NCI-H1417 treated with DMSO at 0.1 percent for 48 hours (cell line): Measurements from ENCODE around the gene SCUBE2.
"Not testable (repeated sequence)": the region's sequence is repeated elsewhere in the genome, so short reads cannot be mapped to it uniquely, and the experiment has no call there.

Source experiments
- DNase-seq: peaks from one replicate; lab custom pipeline; 2025; lab: John Stamatoyannopoulos, UW

Gene SCUBE2

GRCh38 chr11:9004183-9004926 lies 87.0 kb downstream of the SCUBE2 start:
- DNase-seq, result no peak

GRCh38 chr11:9003573-9004182 lies 87.7 kb downstream of the SCUBE2 start, which contains the start of gene NRIP3:
Gene NRIP3, minus strand, starts transcription at chr11:9004001. Its CDS starts 66 bp downstream, at chr11:9003935.
- DNase-seq, result no peak

GRCh38 chr11:9002920-9003572 lies 88.4 kb downstream of the SCUBE2 start:
- no peak for DNase-seq

GRCh38 chr11:9001736-9002135 lies 89.7 kb downstream of the SCUBE2 start:
- no peak for DNase-seq

GRCh38 chr11:8998017-8998416 lies 93.4 kb downstream of the SCUBE2 start:
- DNase-seq, result no peak

- DNase-seq, result no peak
Measured at GRCh38 chr11:8997451-8997850, 93.9 kb downstream of the SCUBE2 start.

GRCh38 chr11:8989453-8989852 lies 101.9 kb downstream of the SCUBE2 start:
- no peak for DNase-seq

GRCh38 chr11:8988329-8989234 lies 102.8 kb downstream of the SCUBE2 start:
- no peak for DNase-seq

GRCh38 chr11:8987446-8987845 lies 104.0 kb downstream of the SCUBE2 start:
- no peak for DNase-seq

GRCh38 chr11:8986772-8987171 lies 104.6 kb downstream of the SCUBE2 start:
- not testable (repeated sequence) for DNase-seq

- DNase-seq, result no peak
Measured at GRCh38 chr11:8985462-8985861, 105.9 kb downstream of the SCUBE2 start.

- DNase-seq, result no peak
Measured at GRCh38 chr11:8983552-8983951, 107.8 kb downstream of the SCUBE2 start.

GRCh38 chr11:8980485-8980884 lies 110.9 kb downstream of the SCUBE2 start:
- DNase-seq, result no peak

- not testable (repeated sequence) for DNase-seq
Measured at GRCh38 chr11:8979365-8979764, 112.0 kb downstream of the SCUBE2 start.

GRCh38 chr11:8973121-8973520 lies 118.3 kb downstream of the SCUBE2 start:
- no peak for DNase-seq

- DNase-seq, result no peak
Measured at GRCh38 chr11:8971924-8972316, 119.5 kb downstream of the SCUBE2 start.

- no peak for DNase-seq
Measured at GRCh38 chr11:8971196-8971923, 120.0 kb downstream of the SCUBE2 start.
